Central memory CD8-positive, alpha-beta T cell (primary cell): Measurements from ENCODE around the gene ISYNA1.

Experiments used
- ATAC-seq: fragments of 150-1000 bp; cut with Tn5 transposase; replicated peaks from 2 replicates; pipeline ENCODE4 v1.10.0; 2022; ENCODE audit warnings: mild to moderate bottlenecking, moderate FRiP score, moderate number of reproducible peaks; ENCODE audit not compliant: poor library complexity, severe bottlenecking; ENCODE audit errors: extremely low read depth
- DNase-seq, 2 donors: peaks; one replicate each; pipeline ENCODE4 v3.0.0; 2021; ENCODE audit warnings: low spot score in 2 of 2
- H3K27ac Mint-ChIP-seq: one replicate; pipeline ENCODE4 v1.8.0; 2022; ENCODE audit warnings: low read depth, mild to moderate bottlenecking, moderate library complexity, mixed read lengths
- H3K27me3 Mint-ChIP-seq: one replicate; pipeline ENCODE4 v1.8.0; 2022; ENCODE audit warnings: mixed read lengths
- H3K36me3 Mint-ChIP-seq: one replicate; pipeline ENCODE4 v1.8.0; 2022; ENCODE audit warnings: mild to moderate bottlenecking, moderate library complexity, mixed read lengths; ENCODE audit not compliant: insufficient read depth
- H3K4me1 Mint-ChIP-seq: one replicate; pipeline ENCODE4 v1.8.0; 2022; ENCODE audit warnings: mixed read lengths
- H3K4me3 Mint-ChIP-seq: one replicate; pipeline ENCODE4 v1.8.0; 2022; ENCODE audit warnings: mild to moderate bottlenecking, moderate library complexity, mixed read lengths
- H3K9me3 Mint-ChIP-seq: one replicate; pipeline ENCODE4 v1.8.0; 2022; ENCODE audit warnings: mixed read lengths

ISYNA1 gene

DNA sequence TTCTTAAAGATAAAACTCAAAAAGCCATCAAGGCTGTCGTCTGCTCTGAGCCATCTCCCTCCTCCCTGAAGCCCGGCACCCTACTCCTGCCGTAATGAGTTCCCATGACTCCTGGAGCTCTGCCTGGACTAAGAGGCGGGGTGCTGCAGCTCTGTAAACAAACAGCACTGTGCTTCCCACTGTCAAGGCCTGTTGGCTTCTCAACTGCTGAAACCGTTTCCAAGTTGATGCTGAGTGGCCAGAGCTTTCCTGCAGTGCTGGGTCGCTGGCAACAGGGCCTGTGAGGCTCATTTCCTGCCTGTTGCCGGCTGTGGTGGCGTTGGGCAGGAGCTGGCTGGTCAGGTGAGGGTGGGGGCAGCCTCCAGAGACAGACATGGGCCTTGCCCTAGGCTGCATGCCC is 26.7 kb upstream of the ISYNA1 start:
- H3K27ac Mint-ChIP-seq, result no peak overlapping the region
- DNase-seq (no peak), ATAC-seq (no peak)
- H3K4me3 Mint-ChIP-seq, result no peak overlapping the region
- no peaks in the 10 kb centered on the region for H3K27me3 Mint-ChIP-seq
- H3K4me1 Mint-ChIP-seq, result peaks cover 35% of the 10 kb centered on the region
- H3K9me3 Mint-ChIP-seq, result no peaks in the 10 kb centered on the region
- H3K36me3 Mint-ChIP-seq, result peaks cover 25% of the 10 kb centered on the region

DNA sequence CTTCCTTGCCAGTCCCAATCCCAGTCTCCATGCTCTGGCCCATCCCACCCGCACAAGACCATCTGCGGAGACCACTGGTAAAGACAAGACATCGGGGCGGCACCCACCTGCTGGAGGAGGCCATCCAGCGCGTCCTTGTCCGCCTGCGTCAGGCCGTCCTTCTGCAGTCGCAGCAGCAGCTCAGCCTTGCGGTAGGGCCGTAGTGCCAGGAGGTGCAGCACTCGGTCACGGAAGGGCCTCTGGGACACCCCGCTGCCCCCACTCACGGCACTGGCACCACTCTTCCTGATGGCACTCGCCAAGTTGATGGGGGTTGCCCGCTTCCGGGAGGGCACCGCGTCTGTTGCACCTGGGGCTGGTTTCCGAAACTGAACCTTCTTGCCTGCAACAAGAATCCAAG is 23.5 kb upstream of the ISYNA1 start:
- ATAC-seq (no peak), DNase-seq (no peak)
- Mint-ChIP-seq H3K36me3 (peaks cover 47% of the 10 kb centered on the region), H3K27ac (peak overlapping the region; percentile 76), H3K4me3 (no peak overlapping the region), H3K9me3 (no peaks in the 10 kb centered on the region), H3K4me1 (peaks cover 24% of the 10 kb centered on the region), H3K27me3 (no peaks in the 10 kb centered on the region)

DNA sequence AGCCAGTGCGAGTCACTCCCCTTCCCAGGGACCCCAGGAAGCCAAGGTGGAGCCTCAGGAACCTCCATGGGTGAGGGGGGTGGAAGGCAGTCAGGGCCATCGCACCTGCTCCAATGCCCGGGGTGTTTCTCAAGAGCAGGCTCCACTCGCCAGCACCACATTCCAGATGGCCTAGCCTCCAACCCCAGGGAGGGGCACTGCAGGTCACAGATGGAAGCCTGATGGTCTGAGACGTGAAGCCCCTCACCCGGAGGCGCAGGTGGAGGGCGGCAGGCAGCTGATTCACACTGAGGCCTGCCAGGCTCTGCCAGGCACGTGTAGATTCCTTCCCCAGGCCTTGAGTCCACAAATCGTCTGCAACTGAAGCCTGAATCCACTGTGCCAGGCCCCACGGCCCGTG is 23.0 kb upstream of the ISYNA1 start:
- Mint-ChIP-seq H3K4me1 (peaks cover 29% of the 10 kb centered on the region), H3K27ac (no peak overlapping the region), H3K27me3 (no peaks in the 10 kb centered on the region), H3K4me3 (no peak overlapping the region), H3K36me3 (peaks cover 49% of the 10 kb centered on the region), H3K9me3 (no peaks in the 10 kb centered on the region)
- no peak for DNase-seq
- ATAC-seq, result no peak

DNA sequence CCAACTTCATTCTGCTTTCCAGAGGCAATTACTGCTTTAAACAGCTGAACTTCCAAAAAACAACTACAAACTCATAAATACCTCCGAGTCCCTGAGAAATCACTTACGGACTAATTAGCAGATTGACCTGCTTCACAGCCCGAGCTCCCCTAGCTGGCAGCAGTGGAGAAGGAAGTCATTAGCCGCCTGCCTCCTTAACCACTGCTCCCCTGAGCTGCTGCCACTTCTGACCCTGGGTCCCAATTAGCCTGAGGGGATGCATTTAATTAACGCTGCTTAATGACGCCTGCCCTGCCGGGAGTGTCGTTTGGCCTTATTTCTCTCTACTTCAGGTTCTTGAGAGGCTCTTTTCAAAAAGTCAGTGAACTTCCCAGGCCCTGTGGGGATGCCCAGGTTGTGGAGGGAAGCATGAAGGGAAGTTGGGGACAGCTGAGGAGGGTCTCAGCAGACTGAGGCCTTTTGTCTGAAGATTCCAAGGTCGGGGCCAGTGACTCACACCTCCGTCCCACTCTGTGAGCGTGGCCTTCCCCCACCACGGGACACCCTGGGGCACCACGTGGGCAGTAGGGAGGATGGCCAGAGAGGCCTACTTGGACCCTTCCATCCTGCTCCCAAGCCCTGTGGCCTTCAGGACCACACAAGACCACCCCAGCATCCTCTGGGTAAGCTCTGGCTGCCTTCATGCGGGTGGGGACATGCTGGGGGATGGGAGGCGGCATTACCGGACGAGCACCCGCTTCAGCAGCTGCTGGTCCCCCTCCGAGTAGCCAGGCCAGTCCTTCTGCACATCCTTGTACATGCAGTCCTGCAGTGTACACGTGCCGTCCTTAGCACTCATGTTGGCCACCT is 19.8 kb upstream of the ISYNA1 start:
- H3K9me3 Mint-ChIP-seq, result no peaks in the 10 kb centered on the region
- peaks cover 40% of the 10 kb centered on the region for H3K36me3 Mint-ChIP-seq
- no peak overlapping the region for H3K27ac Mint-ChIP-seq
- DNase-seq, result no peak
- no peak for ATAC-seq
- H3K4me1 Mint-ChIP-seq, result peaks cover 18% of the 10 kb centered on the region
- H3K4me3 Mint-ChIP-seq, result no peak overlapping the region
- H3K27me3 Mint-ChIP-seq, result no peaks in the 10 kb centered on the region

DNA sequence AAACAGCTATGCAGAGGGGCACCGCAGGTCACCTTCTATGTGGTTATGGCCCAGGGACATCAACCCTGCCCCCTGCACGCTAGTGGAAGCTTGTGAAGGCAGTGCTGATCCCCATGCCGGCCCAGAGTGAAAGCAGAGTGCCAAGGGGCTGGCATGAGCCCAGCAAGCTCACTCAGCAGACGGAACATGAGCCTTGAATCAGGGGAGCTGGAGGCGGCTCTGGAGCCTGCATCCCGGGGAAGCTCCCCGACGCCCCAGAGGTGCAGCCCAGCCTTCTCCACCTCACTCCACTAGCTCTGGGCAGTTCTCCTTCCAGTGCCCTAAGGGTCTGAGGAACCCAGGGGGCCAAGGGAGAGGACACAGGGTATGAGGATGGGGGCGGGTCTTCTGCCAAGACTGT is 19.0 kb upstream of the ISYNA1 start:
- ATAC-seq (no peak), DNase-seq (no peak)
- H3K27ac Mint-ChIP-seq, result no peak overlapping the region
- no peak overlapping the region for H3K4me3 Mint-ChIP-seq
- H3K36me3 Mint-ChIP-seq, result peaks cover 36% of the 10 kb centered on the region
- H3K4me1 Mint-ChIP-seq, result peaks cover 15% of the 10 kb centered on the region
- no peaks in the 10 kb centered on the region for H3K9me3 Mint-ChIP-seq
- H3K27me3 Mint-ChIP-seq, result no peaks in the 10 kb centered on the region

DNA sequence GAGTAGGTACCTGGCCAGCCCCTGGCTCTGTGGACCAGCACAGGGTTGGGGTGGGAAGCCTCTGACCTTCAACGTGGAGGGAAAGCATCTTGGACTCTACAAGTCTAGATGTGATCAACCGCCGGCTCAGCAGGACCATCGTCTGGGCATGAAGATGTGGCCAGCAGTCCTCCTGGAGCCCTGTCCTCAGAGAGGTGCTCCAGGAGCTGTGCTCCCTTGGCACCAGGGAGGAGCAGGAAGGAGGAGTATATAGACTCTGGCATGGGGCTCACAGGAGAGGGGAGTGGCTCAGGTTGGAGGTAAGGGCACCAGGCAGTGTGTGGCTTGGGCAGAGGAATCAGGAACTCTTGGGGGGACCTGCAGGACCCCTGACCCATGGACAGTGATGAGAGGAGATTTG is 18.3 kb upstream of the ISYNA1 start:
- Mint-ChIP-seq H3K36me3 (peaks cover 34% of the 10 kb centered on the region), H3K4me1 (peaks cover 11% of the 10 kb centered on the region), H3K9me3 (no peaks in the 10 kb centered on the region), H3K27me3 (no peaks in the 10 kb centered on the region), H3K27ac (peak overlapping the region; percentile 82), H3K4me3 (no peak overlapping the region)
- ATAC-seq, result no peak
- no peak for DNase-seq

DNA sequence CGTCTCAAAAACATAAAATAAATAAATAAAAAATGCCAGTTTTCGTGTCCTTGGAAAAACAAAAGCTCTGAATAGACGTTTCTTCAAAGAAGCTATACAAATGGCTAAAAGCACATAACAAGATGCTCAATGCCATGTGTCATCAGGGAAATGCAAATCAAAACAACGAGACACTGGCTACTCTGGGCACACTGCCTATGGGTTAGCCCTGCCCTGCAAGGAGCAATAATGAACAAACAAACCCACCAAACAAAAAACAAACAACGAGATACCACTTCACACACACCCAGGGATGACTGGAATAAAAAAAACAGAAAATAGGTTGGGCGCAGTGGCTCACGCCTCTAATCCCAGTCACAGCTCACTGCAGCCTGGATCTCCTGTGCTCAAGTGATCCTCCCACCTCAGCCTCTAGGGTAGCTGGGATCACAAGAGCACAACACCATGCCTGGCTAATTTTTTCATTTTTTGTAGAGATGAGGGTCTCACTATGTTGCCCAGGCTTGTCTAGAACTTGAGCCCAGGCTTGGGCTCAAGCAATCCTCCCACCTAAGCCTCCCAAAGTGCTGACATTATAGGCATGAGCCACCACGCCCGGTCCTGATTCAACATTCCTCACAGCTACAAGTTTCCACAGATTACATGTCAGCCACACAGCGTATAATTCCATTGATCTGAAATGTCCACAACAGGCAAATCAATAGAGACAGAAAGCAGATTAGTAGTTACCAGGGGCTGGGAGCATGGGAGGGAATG is 15.5 kb upstream of the ISYNA1 start:
- H3K27ac Mint-ChIP-seq, result no peak overlapping the region
- H3K4me1 Mint-ChIP-seq, result peaks cover 19% of the 10 kb centered on the region
- ATAC-seq (no peak), DNase-seq (no peak)
- H3K36me3 Mint-ChIP-seq, result peaks cover 36% of the 10 kb centered on the region
- no peak overlapping the region for H3K4me3 Mint-ChIP-seq
- no peaks in the 10 kb centered on the region for H3K27me3 Mint-ChIP-seq
- no peaks in the 10 kb centered on the region for H3K9me3 Mint-ChIP-seq

DNA sequence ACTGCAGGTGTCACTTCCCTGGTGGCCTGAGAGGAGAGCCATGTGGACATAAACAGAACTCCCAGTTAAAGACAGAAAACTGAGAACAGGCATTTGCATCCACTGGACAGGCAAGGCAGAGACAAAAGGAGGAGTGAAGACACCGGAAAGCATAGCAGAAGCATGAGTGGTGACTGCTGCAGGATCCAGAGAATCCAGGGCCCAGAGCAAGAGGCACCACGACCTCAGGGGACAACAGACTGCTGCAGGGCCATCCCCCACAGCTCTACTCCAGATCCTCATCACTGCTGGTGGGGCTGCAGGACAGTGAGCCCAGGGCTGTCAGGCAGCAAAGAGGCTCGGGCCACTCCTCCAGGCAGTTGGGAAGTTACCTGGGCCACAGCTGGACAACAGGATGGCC is 14.5 kb upstream of the ISYNA1 start:
- Mint-ChIP-seq H3K9me3 (no peaks in the 10 kb centered on the region), H3K4me3 (no peak overlapping the region), H3K27ac (no peak overlapping the region), H3K4me1 (peaks cover 19% of the 10 kb centered on the region), H3K27me3 (no peaks in the 10 kb centered on the region), H3K36me3 (peaks cover 31% of the 10 kb centered on the region)
- no peak for ATAC-seq
- no peak for DNase-seq

DNA sequence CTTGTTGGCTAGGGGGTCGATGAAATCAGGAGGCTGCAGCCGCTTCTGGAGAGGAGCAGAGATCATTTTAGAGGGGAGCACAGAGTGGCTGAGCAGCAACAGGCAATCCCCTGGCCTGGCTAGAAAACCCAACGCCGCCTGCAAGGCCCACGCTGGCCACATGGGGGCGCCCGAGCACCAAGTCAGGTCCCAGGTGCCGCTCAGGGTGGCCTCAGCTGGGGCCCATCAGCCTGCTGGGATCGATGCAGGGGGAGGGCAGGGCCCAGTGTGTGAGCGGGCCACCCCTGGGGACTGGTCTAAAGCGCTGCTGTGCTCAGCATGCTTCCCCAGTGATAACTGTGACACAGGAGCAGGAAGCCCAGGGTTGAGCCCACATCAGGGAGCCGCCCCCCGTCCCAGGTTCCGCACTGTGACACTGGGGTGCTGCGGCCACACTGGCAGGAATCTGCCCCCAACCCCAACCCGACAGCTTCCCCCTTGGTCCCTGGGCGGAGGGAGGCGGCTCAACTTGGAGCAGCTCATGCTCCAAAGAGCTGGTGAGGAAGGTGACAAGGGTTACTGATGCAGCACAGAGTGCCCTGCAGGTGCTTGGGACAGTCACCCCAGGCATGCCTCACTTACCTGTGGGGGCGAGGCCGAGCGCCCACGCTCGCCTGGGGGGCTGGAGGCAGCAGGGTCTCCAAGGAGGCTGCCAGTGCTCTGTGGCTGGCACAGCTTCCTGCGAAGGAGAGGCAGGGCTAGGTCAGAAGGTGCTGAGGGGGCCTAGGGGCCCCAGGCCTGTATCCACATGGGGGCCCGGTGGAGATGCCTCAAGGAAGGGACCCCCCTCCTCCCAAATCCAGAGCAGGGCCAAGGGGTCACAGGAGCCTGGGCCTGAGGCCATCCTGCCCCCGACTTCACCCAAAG is 13.3 kb upstream of the ISYNA1 start:
- Mint-ChIP-seq H3K27me3 (no peaks in the 10 kb centered on the region), H3K36me3 (peaks cover 34% of the 10 kb centered on the region), H3K4me3 (no peak overlapping the region)

DNA sequence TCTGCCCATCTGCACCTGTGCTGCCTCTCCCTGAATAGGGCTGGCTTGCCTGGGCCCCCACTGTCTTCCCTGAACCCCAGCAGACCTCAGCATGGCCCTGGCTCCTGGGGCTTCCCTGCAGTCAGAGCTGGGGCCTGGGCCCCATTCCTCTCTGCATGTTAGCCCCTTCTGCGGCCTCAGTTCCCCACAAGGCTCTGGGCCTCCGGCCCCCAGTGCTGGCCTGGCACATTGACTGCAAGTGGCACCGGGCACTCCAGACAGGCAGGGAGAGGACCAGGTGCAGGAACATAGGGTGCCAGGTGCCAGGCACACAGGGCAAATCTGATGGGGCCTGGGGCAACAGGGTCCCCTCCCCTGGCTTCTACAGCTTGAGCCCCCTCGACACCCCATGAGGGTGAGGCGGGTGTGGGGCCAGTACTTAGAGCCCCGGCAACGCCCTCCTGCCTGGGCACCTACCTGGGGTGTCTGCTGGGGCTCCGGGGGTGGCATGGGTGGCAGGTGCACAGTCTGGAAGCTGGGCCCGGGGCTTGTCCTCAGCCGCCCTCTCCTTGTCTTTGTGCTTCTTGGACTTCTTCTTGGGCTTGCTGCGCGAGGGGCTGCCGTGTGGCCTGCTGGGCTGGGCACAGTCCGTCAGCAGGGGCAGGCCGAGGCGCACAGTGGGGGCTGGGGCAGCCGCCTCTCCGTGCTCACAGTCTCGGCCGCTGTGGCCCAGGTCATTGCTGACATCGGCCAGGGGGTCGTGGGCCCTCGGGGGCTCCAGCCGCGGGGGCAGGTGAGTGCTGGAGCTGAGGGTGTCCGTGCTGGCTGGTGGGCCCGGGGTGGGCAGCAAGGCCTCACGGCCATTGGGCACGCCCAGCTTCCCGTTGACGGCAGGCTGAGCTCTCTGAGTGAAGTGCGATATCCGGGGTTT is 12.3 kb upstream of the ISYNA1 start:
- no peak for ATAC-seq

More for the DNA sequence above, 13.3 kb upstream of the ISYNA1 start:
- Mint-ChIP-seq H3K9me3 (no peaks in the 10 kb centered on the region), H3K4me1 (peaks cover 10% of the 10 kb centered on the region), H3K27ac (no peak overlapping the region)
- ATAC-seq (peak; percentile 89), DNase-seq (peak; percentile 83 to 93)

DNA sequence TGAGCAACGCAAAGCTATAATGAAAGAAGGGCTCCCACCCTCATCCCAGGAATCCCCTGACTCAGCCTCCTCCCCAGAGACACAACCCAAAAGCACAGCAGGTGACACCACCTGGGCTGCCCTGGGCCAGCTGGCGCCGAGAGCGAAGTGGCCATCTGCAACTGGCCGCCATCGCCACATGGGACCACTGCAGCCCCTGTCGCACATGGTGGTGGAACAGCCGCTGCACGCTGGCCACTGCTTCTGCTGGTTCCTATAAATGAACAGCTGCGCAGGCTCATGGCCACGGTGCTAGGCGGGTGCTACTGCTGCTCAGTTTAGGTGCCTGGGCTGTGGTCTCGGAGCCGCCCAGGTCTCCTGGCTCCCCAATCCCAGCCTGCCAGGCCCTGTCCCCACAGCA is 11.6 kb upstream of the ISYNA1 start:
- Mint-ChIP-seq H3K4me1 (peaks cover 8% of the 10 kb centered on the region), H3K4me3 (no peak overlapping the region), H3K27ac (no peak overlapping the region), H3K36me3 (peaks cover 32% of the 10 kb centered on the region), H3K9me3 (no peaks in the 10 kb centered on the region), H3K27me3 (no peaks in the 10 kb centered on the region)
- ATAC-seq, result no peak
- DNase-seq, result no peak

More for the DNA sequence above, 12.3 kb upstream of the ISYNA1 start:
- peaks cover 8% of the 10 kb centered on the region for H3K4me1 Mint-ChIP-seq
- no peak for DNase-seq
- peaks cover 32% of the 10 kb centered on the region for H3K36me3 Mint-ChIP-seq
- no peak overlapping the region for H3K27ac Mint-ChIP-seq
- no peaks in the 10 kb centered on the region for H3K27me3 Mint-ChIP-seq
- no peak overlapping the region for H3K4me3 Mint-ChIP-seq
- no peaks in the 10 kb centered on the region for H3K9me3 Mint-ChIP-seq
